ENCODE measurements around the gene RTN3.
"Not testable (repeated sequence)": the region's sequence is repeated elsewhere in the genome, so short reads cannot be mapped to it uniquely, and the experiment has no call there.

RTN3 gene

GRCh38 chr11:63769042-63769713, 87.9 kb downstream of the RTN3 start:
- no peak for DNase-seq (ENCODE audit: low read depth)

GRCh38 chr11:63769714-63770455, 88.6 kb downstream of the RTN3 start:
- no peak for DNase-seq (ENCODE audit: low read depth)

GRCh38 chr11:63770763-63771162, 89.5 kb downstream of the RTN3 start:
- no peak for DNase-seq (ENCODE audit: low read depth)

- not testable (repeated sequence) for DNase-seq (ENCODE audit: low read depth)
Observed at GRCh38 chr11:63771741-63772318, 90.5 kb downstream of the RTN3 start.

GRCh38 chr11:63775191-63775590, 93.9 kb downstream of the RTN3 start:
- DNase-seq (ENCODE audit: low read depth), result no peak

GRCh38 chr11:63779039-63779438, 97.7 kb downstream of the RTN3 start:
- DNase-seq (ENCODE audit: low read depth), result no peak

- no peak for DNase-seq (ENCODE audit: low read depth)
Observed at GRCh38 chr11:63782749-63783148, 101.4 kb downstream of the RTN3 start.

GRCh38 chr11:63783925-63784592, 102.8 kb downstream of the RTN3 start:
- no peak for DNase-seq (ENCODE audit: low read depth)

- no peak for DNase-seq (ENCODE audit: low read depth)
Observed at GRCh38 chr11:63785823-63786222, 104.5 kb downstream of the RTN3 start.

GRCh38 chr11:63791495-63792167, 110.3 kb downstream of the RTN3 start:
- no peak for DNase-seq (ENCODE audit: low read depth)

GRCh38 chr11:63793161-63793560, 111.9 kb downstream of the RTN3 start:
- no peak for DNase-seq (ENCODE audit: low read depth)

GRCh38 chr11:63795066-63795465, 113.8 kb downstream of the RTN3 start:
- DNase-seq (ENCODE audit: low read depth), result no peak

- DNase-seq (ENCODE audit: low read depth), result no peak
Observed at GRCh38 chr11:63800921-63801320, 119.6 kb downstream of the RTN3 start.

- DNase-seq (ENCODE audit: low read depth), result no peak
Observed at GRCh38 chr11:63802637-63803414, 121.5 kb downstream of the RTN3 start.

- DNase-seq (ENCODE audit: low read depth), result no peak
Observed at GRCh38 chr11:63804259-63804658, 123.0 kb downstream of the RTN3 start.

- no peak for DNase-seq (ENCODE audit: low read depth)
Observed at GRCh38 chr11:63805844-63806415, 124.6 kb downstream of the RTN3 start.
